Neutrophil (primary cell): ENCODE measurements around the gene AKAP7.

Source experiments
- H3K27ac ChIP-seq: fragments of 200-600 bp; sonication (generic); 2 replicates; pipeline ENCODE4 v1.5.1; 2016; ENCODE audit warnings: mild to moderate bottlenecking, moderate library complexity
- H3K27me3 ChIP-seq: fragments of 200-600 bp; sonication (generic); 2 replicates; pipeline ENCODE4 v1.6.0; 2016; ENCODE audit warnings: mild to moderate bottlenecking
- H3K36me3 ChIP-seq: fragments of 200-600 bp; sonication (generic); 2 replicates; pipeline ENCODE4 v1.5.1; 2017
- H3K4me1 ChIP-seq, 2 experiments: fragments of 200-600 bp in 1 of 2; sonication (generic) in 1 of 2; 1 replicate in 1 of 2; 2 replicates in 1 of 2; pipeline versions ENCODE4 v1.5.1 to v1.6.1; 2013 to 2016; ENCODE audit warnings: low read depth in 1 of 2, low read length in 1 of 2, mild to moderate bottlenecking in 1 of 2, moderate library complexity in 1 of 2; ENCODE audit not compliant: control insufficient read depth in 1 of 2, insufficient read depth in 1 of 2
- H3K4me3 ChIP-seq, 2 experiments: fragments of 200-600 bp in 1 of 2; sonication (generic) in 1 of 2; 1 replicate in 1 of 2; 2 replicates in 1 of 2; pipeline ENCODE4 v1.5.1; 2013 to 2016; ENCODE audit warnings: low read depth in 1 of 2, low read length in 1 of 2, mild to moderate bottlenecking in 1 of 2, moderate library complexity in 1 of 2
- H3K9me3 ChIP-seq: fragments of 200-600 bp; sonication (generic); 2 replicates; pipeline ENCODE4 v1.5.1; 2016
- CTCF ChIP-seq: fragments of 200-600 bp; sonication (generic); IDR thresholded peaks from 2 replicates; pipeline ENCODE4 v1.5.1; 2016; ENCODE audit warnings: antibody characterized with exemption

AKAP7 gene

GRCh38 chr6:131206463-131207251 is 71.4 kb downstream of the AKAP7 start:
- H3K36me3 ChIP-seq, result no peaks in the 10 kb centered on the region
- H3K27me3 ChIP-seq, result no peaks in the 10 kb centered on the region
- no peak for TF ChIP-seq CTCF
- no peak overlapping the region for H3K4me3 ChIP-seq
- H3K27ac ChIP-seq, result no peak overlapping the region
- no peaks in the 10 kb centered on the region for H3K4me1 ChIP-seq
- no peaks in the 10 kb centered on the region for H3K9me3 ChIP-seq

- Histone ChIP-seq H3K9me3 (no peaks in the 10 kb centered on the region), H3K36me3 (no peaks in the 10 kb centered on the region), H3K27me3 (no peaks in the 10 kb centered on the region), H3K27ac (no peak overlapping the region), H3K4me3 (no peak overlapping the region), H3K4me1 (no peaks in the 10 kb centered on the region)
- no peak for TF ChIP-seq CTCF
These were observed 73.5 kb downstream of the AKAP7 start for GRCh38 chr6:131208787-131209186.

- H3K4me1 ChIP-seq, result no peaks in the 10 kb centered on the region
- no peak overlapping the region for H3K4me3 ChIP-seq
- no peak for TF ChIP-seq CTCF
- H3K9me3 ChIP-seq, result no peaks in the 10 kb centered on the region
- H3K27me3 ChIP-seq, result no peaks in the 10 kb centered on the region
- H3K27ac ChIP-seq, result no peak overlapping the region
- H3K36me3 ChIP-seq, result no peaks in the 10 kb centered on the region
These were observed 75.2 kb downstream of the AKAP7 start for GRCh38 chr6:131210469-131210868.

- Histone ChIP-seq H3K9me3 (no peaks in the 10 kb centered on the region), H3K4me1 (no peaks in the 10 kb centered on the region), H3K4me3 (no peak overlapping the region), H3K36me3 (no peaks in the 10 kb centered on the region), H3K27me3 (no peaks in the 10 kb centered on the region), H3K27ac (no peak overlapping the region)
- TF ChIP-seq CTCF, result no peak
These were observed 76.8 kb downstream of the AKAP7 start for GRCh38 chr6:131212024-131212423.

- no peak overlapping the region for H3K4me3 ChIP-seq
- no peak overlapping the region for H3K27ac ChIP-seq
- no peaks in the 10 kb centered on the region for H3K36me3 ChIP-seq
- H3K9me3 ChIP-seq, result no peaks in the 10 kb centered on the region
- no peaks in the 10 kb centered on the region for H3K4me1 ChIP-seq
- no peaks in the 10 kb centered on the region for H3K27me3 ChIP-seq
- TF ChIP-seq CTCF, result no peak
These were observed 77.6 kb downstream of the AKAP7 start for GRCh38 chr6:131212913-131213312.
